Activated CD8-positive, alpha-beta memory T cell treated with anti-CD3 and anti-CD28 coated beads, Interleukin-2, amount 10 ng/mL, durations not matched to agents 7 days and 5 days (primary cell): ENCODE data around the gene IMP4. TPM values are rescaled to one million over a fixed set of nuclear protein-coding genes. Genes with fewer than 3 reads are reported as not detected.

Source experiments
- ATAC-seq: fragments of 150-1000 bp; cut with Tn5 transposase; one replicate; pipeline ENCODE4 v1.10.0; 2021; ENCODE audit warnings: moderate library complexity
- CTCF ChIA-PET: fragments of 350-600 bp; sonication (Branson Sonifier 250); formaldehyde crosslinking; loops from one replicate; lab custom pipeline; 2021; ENCODE audit warnings: antibody characterized with exemption; lab: Charles Lee
- DNase-seq: peaks from one replicate; pipeline ENCODE4 v3.0.0-alpha.2; 2020
- H3K27ac Mint-ChIP-seq: one replicate; pipeline ENCODE4 v1.8.0; 2021; ENCODE audit warnings: mild to moderate bottlenecking, mixed read lengths
- H3K27me3 Mint-ChIP-seq: one replicate; pipeline ENCODE4 v1.8.0; 2021; ENCODE audit warnings: mixed read lengths
- H3K36me3 Mint-ChIP-seq: one replicate; pipeline ENCODE4 v1.8.0; 2021; ENCODE audit warnings: mild to moderate bottlenecking, mixed read lengths
- H3K4me1 Mint-ChIP-seq: one replicate; pipeline ENCODE4 v1.8.0; 2021; ENCODE audit warnings: mixed read lengths
- H3K4me3 Mint-ChIP-seq: one replicate; pipeline ENCODE4 v1.8.0; 2021; ENCODE audit warnings: mild to moderate bottlenecking, moderate library complexity, mixed read lengths
- H3K9me3 Mint-ChIP-seq: one replicate; pipeline ENCODE4 v1.8.0; 2022; ENCODE audit warnings: low read depth, mixed read lengths
- total RNA-seq, 2 experiments: library from RNA; stranded (reverse); gene quantifications; one replicate each; pipeline ENCODE4 v1.2.3, GENCODE V29; 2021

Gene IMP4
- total RNA-seq, 2 experiments from 2014 or later: 85.8 to 115 TPM

DNA sequence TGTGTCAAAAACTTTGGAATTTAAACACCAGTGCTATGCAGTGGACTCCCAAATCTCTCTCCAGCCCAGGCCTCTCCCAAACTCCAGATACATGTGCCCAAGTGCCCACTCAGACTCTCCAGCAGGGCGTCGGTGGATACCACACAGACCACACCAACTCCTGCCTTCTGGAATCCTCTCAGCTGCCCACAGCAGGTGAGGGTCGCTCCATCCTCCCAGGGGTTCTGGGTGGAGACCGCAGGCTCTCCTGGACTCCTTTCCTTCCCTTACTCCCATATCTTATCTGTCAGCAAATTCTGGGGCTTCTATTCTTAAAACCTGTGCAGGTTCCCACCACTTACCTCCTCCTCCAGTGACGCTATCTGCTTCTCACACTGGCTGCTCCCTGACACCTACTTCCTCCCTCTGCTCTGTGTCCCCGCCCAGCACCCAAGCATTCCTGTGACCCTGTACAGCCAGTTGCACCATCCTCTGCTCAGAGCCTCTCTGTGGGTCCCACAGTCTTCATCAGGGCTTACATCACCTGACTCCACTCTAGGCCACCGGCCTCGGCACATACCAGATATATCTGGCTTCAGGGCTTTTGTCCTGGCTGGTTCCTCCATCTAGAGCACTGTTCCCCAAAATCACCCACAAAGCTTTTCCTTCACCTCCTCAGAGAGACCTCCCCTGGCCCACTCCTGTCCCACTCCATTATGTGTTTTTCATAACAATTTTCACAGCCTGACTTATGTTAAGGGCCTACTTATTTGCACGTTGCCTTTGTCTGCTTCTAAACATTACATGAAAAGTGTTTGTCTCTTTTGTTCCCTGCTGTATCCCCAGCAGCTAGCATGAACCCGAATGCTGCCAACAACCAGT is 2.6 kb upstream of the IMP4 start:
- H3K36me3 Mint-ChIP-seq: peaks cover 21% of the 10 kb centered on the region
- no peak overlapping the region for H3K27ac Mint-ChIP-seq
- H3K9me3 Mint-ChIP-seq: no peaks in the 10 kb centered on the region
- CTCF ChIA-PET: interaction anchor here (2.8 kb wide), 1 partner anchor 159 kb away, joined by 14 read pairs; the partner anchor contains the start of gene SMPD4
- no peak overlapping the region for H3K4me3 Mint-ChIP-seq
- no peak for ATAC-seq
- DNase-seq: peak; percentile 36
- no peaks in the 10 kb centered on the region for H3K27me3 Mint-ChIP-seq
- peaks cover 26% of the 10 kb centered on the region for H3K4me1 Mint-ChIP-seq

DNA sequence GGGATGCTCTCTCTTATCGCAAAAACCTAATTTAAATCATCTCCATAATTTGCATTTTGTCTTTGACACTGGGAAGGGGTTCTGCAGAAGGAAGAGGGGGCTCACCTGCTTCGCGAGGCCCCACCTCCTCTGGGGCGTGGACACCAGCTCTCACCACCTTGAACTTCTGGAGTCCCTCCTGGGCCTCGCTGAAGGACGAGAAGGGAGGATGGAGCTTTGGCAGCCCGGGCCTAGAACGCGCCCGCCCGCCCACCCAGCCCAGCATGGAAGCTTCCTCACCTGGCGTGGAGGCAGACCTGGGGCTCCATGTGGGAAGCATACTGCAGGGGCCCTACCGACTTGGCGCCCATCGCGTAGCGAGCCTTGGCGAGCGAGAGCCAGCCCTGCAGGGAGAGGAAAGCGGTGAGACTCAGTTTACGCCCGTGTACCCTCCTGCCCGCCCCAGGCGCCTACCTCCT is 1.1 kb upstream of the IMP4 start:
- H3K4me3 Mint-ChIP-seq: peak overlapping the region; percentile 97
- H3K9me3 Mint-ChIP-seq: no peaks in the 10 kb centered on the region
- peaks cover 29% of the 10 kb centered on the region for H3K4me1 Mint-ChIP-seq
- ATAC-seq: no peak
- H3K27ac Mint-ChIP-seq: peak overlapping the region; percentile 98
- peak; percentile 57 for DNase-seq
- CTCF ChIA-PET: interaction anchor here (0.7 to 3.5 kb wide), 9 partner anchors 8 to 453 kb away, joined by 3 to 24 read pairs (median 14); partner anchors contain the start of gene SMPD4
- peaks cover 35% of the 10 kb centered on the region for H3K36me3 Mint-ChIP-seq
- no peaks in the 10 kb centered on the region for H3K27me3 Mint-ChIP-seq

DNA sequence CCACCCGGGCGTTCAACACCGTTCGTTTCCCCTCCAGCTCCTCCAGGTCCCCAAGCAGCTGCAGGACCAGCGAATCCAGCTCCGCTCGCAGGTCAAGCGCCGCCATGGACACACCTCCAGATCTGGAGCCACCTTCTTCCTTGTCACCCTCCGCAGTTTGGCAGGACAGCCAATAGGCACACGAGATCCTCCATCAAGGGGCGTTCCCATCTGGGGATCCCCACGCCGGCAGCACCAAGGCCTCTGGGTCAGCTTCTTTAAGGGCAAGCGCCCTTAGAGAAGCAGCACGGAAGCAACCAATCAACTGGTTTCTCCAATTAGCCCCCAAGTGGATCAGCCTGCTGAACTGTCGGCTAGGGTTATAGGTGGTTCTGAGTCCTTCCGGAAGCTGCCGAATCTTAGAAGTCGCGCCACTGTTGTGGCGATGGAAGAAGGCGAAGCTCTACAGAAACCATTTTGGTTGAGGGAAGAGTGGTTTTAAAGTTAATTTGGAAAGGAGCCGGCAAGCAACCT is 621 bp upstream of the IMP4 start:
- Mint-ChIP-seq H3K36me3 (peaks cover 40% of the 10 kb centered on the region), H3K9me3 (no peaks in the 10 kb centered on the region), H3K27ac (peak overlapping the region; percentile 98), H3K4me3 (peak overlapping the region; percentile 97), H3K27me3 (no peaks in the 10 kb centered on the region), H3K4me1 (peaks cover 29% of the 10 kb centered on the region)
- ATAC-seq: peak; percentile 84
- DNase-seq: peak; percentile 92
- CTCF ChIA-PET: interaction anchor here (0.7 to 3.5 kb wide), 12 partner anchors 9 to 741 kb away, joined by 3 to 24 read pairs (median 4); partner anchors contain the start of genes PTPN18 and SMPD4

DNA sequence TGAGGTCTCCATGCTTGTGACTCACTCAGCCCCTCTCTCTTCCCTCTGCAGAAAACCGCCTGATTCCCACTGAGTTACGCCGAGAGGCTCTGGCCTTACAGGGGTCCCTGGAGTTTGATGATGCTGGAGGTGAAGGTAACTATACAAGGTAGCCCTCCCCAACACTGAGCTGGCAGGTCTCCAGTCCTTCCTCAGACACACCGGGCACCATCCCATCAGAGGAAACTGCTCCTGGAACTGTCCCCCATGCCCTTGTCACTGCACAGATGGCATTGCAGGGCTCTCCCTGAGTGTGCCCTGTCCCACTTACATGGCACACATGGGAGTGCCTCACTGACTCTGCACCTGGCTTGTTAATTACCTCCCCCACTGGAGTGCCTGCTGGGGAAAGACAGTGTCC is 1.9 kb downstream of the IMP4 start:
- Mint-ChIP-seq H3K9me3 (no peaks in the 10 kb centered on the region), H3K27ac (no peak overlapping the region), H3K4me3 (peak overlapping the region; percentile 97), H3K4me1 (peaks cover 28% of the 10 kb centered on the region), H3K27me3 (no peaks in the 10 kb centered on the region), H3K36me3 (peaks cover 48% of the 10 kb centered on the region)
- CTCF ChIA-PET: interaction anchor here (1.3 to 3.4 kb wide), 4 partner anchors 8 to 163 kb away, joined by 3 to 22 read pairs (median 4); partner anchors contain the start of gene SMPD4
- DNase-seq (no peak), ATAC-seq (no peak)

DNA sequence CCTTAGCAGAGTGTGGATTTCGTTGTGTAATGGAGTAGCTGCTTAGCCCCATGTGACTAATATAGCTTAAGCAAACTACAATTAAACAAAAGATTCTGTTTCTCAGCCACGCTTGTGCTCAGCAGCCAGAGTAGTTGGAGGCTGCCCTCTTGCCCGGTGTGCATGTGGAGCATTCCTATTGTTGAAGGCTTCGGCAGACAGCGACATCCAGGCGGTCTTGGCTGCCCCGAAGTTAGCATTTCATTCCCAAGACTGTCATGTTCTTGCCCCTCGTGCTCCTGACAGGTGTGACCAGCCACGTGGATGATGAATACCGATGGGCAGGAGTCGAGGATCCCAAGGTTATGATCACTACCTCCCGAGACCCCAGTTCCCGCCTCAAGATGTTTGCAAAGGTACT is 2.4 kb downstream of the IMP4 start:
- CTCF ChIA-PET: interaction anchor here (1.5 kb wide), 1 partner anchor 12 kb away, joined by 4 read pairs; no protein-coding TSS in a partner anchor
- peaks cover 47% of the 10 kb centered on the region for H3K36me3 Mint-ChIP-seq

DNA sequence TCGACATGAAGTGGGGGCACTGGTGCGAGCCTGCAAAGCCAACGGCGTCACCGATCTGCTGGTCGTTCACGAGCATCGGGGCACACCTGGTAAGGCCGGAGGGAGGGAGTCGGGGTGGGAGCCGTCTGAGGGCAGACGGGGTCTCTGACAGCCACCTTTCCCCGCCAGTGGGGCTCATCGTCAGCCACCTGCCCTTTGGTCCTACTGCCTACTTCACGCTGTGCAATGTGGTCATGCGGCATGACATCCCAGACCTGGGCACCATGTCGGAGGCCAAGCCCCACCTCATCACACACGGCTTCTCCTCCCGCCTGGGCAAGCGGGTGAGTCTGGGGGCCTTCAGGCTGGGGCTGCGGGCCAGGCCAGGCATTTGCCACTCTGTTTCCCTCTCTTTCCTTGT is 2.9 kb downstream of the IMP4 start:
- CTCF ChIA-PET: interaction anchor here (1.5 kb wide), 1 partner anchor 13 kb away, joined by 4 read pairs; no protein-coding TSS in a partner anchor
- ATAC-seq: no peak
- H3K27ac Mint-ChIP-seq: no peak overlapping the region
- H3K36me3 Mint-ChIP-seq: peaks cover 44% of the 10 kb centered on the region
- DNase-seq: no peak
- peaks cover 22% of the 10 kb centered on the region for H3K4me1 Mint-ChIP-seq
- no peaks in the 10 kb centered on the region for H3K9me3 Mint-ChIP-seq
- no peaks in the 10 kb centered on the region for H3K27me3 Mint-ChIP-seq
- no peak overlapping the region for H3K4me3 Mint-ChIP-seq

More for the DNA sequence above, 2.4 kb downstream of the IMP4 start:
- DNase-seq: no peak
- no peaks in the 10 kb centered on the region for H3K27me3 Mint-ChIP-seq
- H3K9me3 Mint-ChIP-seq: no peaks in the 10 kb centered on the region
- H3K27ac Mint-ChIP-seq: no peak overlapping the region
- H3K4me3 Mint-ChIP-seq: no peak overlapping the region
- ATAC-seq: no peak
- peaks cover 27% of the 10 kb centered on the region for H3K4me1 Mint-ChIP-seq

DNA sequence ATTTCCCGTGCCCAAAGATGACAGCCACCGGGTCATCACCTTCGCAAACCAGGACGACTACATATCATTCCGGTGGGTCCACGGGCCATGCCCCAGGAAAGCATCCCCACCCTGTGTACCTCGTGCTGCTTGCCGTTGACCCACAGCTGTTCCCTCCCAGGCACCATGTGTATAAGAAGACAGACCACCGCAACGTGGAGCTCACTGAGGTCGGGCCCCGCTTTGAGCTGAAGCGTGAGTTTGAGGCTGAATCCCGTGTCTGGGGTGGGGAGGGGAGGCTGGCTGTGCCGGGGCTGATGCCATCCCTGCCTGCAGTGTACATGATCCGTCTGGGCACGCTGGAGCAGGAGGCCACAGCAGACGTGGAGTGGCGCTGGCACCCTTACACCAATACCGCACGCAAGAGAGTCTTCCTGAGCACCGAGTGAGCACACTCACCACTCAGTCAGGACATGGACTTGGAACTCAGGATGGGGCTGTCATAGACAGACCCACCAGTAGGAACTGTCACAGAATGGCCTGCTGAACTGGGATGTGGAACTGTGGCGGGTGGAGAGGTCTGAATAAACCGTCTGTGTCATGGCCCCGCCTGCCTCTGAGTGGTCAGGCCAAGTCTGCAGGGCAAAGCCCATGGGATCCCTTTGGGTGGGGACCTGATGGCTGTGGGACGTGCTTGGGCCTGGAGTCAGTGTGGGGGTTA is 3.5 kb downstream of the IMP4 start:
- H3K27ac Mint-ChIP-seq: no peak overlapping the region
- no peak overlapping the region for H3K4me3 Mint-ChIP-seq
- ATAC-seq (no peak), DNase-seq (no peak)
- CTCF ChIA-PET: interaction anchor here (1.5 kb wide), 1 partner anchor 14 kb away, joined by 4 read pairs; no protein-coding TSS in a partner anchor
- peaks cover 44% of the 10 kb centered on the region for H3K36me3 Mint-ChIP-seq
- H3K9me3 Mint-ChIP-seq: no peaks in the 10 kb centered on the region
- H3K27me3 Mint-ChIP-seq: no peaks in the 10 kb centered on the region
- H3K4me1 Mint-ChIP-seq: peaks cover 19% of the 10 kb centered on the region

DNA sequence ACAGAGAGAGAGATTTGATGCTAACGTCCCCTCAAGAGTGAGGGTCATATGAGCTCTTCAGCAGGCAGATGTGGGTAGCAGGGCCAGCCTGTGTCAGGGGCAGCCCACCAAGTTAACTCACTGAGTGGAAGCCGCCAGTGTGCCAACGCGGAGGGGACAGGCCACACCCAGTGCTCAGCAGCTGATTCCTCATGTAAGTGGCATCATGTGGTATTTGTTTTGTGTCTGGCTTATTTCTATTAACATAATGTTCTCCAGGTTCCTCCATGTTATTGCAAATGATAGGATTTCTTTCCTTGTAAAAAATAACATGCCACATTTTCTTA is 4.0 kb downstream of the IMP4 start:
- H3K9me3 Mint-ChIP-seq: no peaks in the 10 kb centered on the region
- ATAC-seq (no peak), DNase-seq (no peak)
- no peak overlapping the region for H3K4me3 Mint-ChIP-seq
- no peaks in the 10 kb centered on the region for H3K27me3 Mint-ChIP-seq
- H3K27ac Mint-ChIP-seq: no peak overlapping the region
- peaks cover 44% of the 10 kb centered on the region for H3K36me3 Mint-ChIP-seq
- H3K4me1 Mint-ChIP-seq: peaks cover 16% of the 10 kb centered on the region
- CTCF ChIA-PET: no interaction called here

DNA sequence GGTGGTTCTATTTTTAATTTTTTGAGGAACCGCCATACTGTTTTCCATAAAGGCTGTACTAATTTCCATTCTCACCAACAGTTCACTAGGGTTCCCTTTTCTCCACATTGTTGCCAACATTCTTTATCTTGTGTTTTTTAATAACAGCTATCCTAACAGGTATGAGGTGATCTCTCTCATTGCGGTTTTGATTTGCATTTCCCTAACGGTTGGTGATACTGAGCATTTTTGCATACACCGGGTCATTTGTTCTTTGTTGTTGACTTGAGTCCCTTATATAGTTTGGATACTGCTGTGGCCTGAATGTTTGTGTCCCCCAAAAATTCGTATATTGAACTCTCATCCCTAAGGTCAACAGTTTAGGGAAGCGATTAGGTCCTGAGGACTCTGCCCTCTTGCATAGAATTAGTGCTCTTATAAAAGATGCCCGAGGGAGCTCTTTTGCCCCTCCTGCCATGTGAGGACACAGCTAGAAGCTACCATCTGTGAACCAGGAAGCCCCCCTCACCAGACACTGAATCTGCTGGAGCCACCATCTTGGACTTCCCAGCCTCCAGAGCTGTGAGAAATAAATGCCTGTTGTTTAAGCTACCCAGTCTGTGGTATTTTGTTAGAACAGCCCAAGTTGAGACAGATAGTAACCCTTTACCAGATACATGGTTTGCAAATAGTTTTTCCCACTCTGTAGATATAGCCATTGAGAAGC is 4.7 kb downstream of the IMP4 start:
- H3K27ac Mint-ChIP-seq: no peak overlapping the region
- no peak overlapping the region for H3K4me3 Mint-ChIP-seq
- CTCF ChIA-PET: interaction anchor here (1.0 kb wide), 1 partner anchor 9 kb away, joined by 4 read pairs; the partner anchor contains the start of gene PTPN18
- H3K9me3 Mint-ChIP-seq: no peaks in the 10 kb centered on the region
- H3K27me3 Mint-ChIP-seq: no peaks in the 10 kb centered on the region
- peaks cover 44% of the 10 kb centered on the region for H3K36me3 Mint-ChIP-seq
- ATAC-seq: no peak
- H3K4me1 Mint-ChIP-seq: peaks cover 16% of the 10 kb centered on the region
- no peak for DNase-seq

DNA sequence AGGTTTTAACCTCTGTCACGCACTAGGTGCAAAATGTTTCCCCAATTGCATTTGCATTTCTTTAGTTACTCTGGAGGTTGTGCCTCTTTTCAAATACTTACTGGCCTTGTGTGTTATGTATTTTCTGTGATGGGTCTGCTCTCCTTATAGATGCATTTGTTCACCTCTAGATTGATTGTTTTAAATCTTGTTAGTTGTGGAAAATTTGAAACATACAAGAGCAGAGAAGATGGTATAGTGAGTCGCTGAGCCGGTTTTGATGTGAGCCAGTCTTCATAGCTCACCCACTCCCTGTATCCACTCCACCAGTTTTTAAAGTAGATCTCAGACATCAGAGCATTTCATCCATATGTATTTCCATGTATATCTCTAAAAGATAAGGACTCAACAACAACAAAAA is 6.5 kb downstream of the IMP4 start:
- Mint-ChIP-seq H3K4me1 (peaks cover 10% of the 10 kb centered on the region), H3K36me3 (peaks cover 42% of the 10 kb centered on the region)
- CTCF ChIA-PET: interaction anchor here (1.3 kb wide), 1 partner anchor 14 kb away, joined by 3 read pairs; no protein-coding TSS in a partner anchor

DNA sequence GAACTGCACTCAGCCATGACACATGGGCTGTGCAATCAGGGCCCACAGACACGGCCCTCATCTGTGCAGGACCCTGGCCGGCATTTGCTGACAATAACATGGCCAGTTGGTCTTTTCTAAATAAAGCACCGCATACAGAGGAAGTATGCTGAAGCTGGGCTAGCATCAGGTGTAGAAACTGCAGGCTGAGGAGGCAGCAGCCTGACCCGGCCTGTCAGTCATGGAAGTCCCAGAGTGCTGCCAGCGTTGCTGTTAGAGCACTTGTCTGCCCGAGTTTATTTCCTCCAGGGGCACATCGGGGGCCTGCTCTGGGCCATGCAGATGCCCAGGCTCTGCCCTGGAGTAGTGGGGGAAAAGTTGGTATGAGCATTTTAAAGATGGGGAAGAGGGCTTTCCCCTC is 9.0 kb downstream of the IMP4 start:
- CTCF ChIA-PET: interaction anchor here (3.9 kb wide), 1 partner anchor 9 kb away, joined by 22 read pairs; the partner anchor contains the start of gene IMP4
- peak; percentile 31 for DNase-seq
- H3K9me3 Mint-ChIP-seq: no peaks in the 10 kb centered on the region
- H3K27ac Mint-ChIP-seq: no peak overlapping the region
- H3K4me3 Mint-ChIP-seq: no peak overlapping the region
- ATAC-seq: no peak
- H3K27me3 Mint-ChIP-seq: no peaks in the 10 kb centered on the region
- peaks cover 13% of the 10 kb centered on the region for H3K4me1 Mint-ChIP-seq
- peaks cover 20% of the 10 kb centered on the region for H3K36me3 Mint-ChIP-seq

More for the DNA sequence above, 6.5 kb downstream of the IMP4 start:
- DNase-seq (no peak), ATAC-seq (no peak)
- Mint-ChIP-seq H3K9me3 (no peaks in the 10 kb centered on the region), H3K27ac (no peak overlapping the region), H3K4me3 (no peak overlapping the region), H3K27me3 (no peaks in the 10 kb centered on the region)

DNA sequence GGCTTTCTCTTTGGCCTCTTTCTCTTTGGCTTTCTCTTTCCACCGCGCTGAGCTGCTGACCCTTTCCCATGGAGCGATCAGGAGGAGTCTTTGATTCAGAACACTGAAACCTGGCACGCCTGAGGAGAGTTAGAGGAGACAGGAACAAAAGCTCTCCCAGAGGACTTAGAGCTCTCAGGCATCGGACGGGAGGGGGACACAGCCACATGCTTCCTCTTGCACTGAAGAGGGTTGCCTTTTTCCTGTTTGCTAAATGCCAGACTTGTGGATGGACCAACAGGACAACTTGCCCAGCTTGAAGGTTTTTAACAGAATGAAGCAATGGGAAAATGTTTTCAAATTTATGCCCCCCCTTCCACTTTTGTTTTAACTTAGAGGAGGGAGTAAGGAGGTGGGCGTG is 9.5 kb downstream of the IMP4 start:
- Mint-ChIP-seq H3K4me1 (peaks cover 13% of the 10 kb centered on the region), H3K9me3 (no peaks in the 10 kb centered on the region), H3K27me3 (no peaks in the 10 kb centered on the region), H3K4me3 (no peak overlapping the region), H3K36me3 (peaks cover 15% of the 10 kb centered on the region), H3K27ac (no peak overlapping the region)
- ATAC-seq (no peak), DNase-seq (peak; percentile 29)
- CTCF ChIA-PET: interaction anchor here (3.9 kb wide), 1 partner anchor 9 kb away, joined by 22 read pairs; the partner anchor contains the start of gene IMP4
